NCI-H2196 treated with DMSO at 0.1 percent for 48 hours (cell line): Measurements from ENCODE around the gene UNC79.

Experiments used
- DNase-seq: peaks from one replicate; lab custom pipeline; 2025; ENCODE audit not compliant: unreplicated experiment; lab: John Stamatoyannopoulos, UW

UNC79 gene

DNA sequence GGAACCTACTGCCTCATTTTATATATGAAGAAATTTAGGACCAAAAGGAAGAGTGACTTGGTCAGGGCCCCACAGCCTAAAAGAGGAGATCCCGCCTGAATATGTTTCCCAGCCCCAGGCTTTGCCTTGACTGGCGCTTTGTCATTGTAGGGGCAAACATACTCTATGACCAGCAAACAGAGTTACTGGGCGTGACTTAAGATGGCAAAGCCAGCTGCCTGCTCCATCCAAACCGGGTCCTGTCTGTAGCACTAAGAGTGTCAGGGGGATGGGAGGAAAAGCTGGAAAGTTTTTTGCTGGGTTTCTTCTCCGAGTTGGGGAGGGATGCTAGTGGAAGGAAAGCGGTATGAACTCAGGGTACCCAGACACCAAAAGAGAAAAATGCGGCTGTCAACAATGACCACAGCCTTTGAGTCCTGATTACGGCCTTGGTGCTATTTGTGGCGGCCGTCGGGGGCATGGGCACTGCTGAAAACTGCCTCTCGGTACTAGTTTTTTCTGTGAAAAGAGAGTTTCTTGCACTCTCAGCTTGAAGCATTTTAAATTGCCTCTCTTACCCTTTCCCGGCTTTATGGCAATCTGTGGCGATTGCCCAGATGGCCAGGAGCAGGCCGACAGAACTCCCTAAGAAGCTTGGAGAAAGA, 274.9 kb downstream of the UNC79 start:
- DNase-seq = no peak

DNA sequence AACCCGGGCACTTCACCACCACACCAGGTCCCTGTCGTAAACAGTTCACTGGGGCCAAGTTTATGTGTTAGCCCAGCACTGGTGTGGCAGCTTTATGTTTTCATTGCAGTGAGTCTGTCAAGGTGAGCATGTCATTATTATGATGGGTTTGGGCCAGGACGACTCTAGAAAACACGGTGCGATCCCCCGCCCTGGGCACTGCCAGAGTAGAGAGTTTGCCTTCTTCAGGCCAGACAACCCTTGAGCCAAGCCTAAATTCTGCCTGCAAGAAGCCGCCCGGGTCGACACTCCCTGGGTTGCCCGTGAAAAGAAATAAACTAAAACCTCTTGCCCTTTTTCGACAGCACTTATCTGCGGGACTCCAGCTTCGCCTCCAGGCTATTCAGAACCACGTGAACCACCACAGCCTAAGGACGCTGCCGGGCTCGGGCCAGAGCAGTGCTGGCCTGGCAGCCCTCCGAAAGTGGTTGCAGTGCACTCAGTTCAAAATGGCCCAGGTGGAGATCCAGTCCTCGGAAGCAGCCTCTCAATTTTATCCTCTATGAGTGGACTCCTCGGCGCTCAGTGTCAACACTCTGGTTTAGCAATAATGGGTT, 275.7 kb downstream of the UNC79 start:
- DNase-seq = no peak

DNA sequence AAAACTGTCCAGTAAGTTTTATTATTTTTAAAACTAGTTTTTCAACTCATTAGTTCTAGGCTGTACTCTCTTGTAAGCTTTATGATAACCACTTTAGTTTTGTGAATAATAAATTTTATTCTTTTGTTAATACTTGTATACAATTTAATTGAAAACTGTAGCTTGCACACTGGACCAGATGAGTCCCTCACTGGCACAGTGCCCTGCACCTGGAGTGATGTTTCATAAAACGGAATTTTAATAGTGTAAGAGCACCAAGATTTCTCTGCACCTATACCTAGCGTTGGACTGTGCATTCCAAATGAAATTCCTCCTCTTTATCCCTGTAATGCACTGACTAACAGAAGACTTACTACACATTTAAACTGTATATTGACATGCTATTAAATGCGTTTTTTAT, 276.7 kb downstream of the UNC79 start:
- no peak for DNase-seq

DNA sequence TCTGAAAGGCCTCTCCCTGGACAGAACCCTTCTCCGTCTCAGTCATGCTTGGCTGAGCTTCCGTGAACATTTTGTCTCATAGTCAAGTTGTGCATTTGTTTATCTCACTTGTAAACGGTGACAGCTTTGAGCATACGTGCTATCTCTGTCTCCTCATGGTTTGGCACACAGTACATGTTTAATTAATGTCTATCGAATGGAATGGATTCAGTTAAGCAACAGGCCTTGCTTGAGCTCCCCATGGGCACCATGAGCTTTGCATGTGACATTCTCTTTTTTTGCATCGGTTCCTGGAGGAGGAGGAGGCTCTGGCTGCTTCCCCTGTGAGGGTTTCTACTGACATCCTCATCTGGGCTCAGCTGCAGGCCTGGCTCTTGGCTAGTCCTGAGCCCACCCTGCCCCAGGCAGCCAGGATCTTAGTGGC, 277.6 kb downstream of the UNC79 start:
- no peak for DNase-seq

DNA sequence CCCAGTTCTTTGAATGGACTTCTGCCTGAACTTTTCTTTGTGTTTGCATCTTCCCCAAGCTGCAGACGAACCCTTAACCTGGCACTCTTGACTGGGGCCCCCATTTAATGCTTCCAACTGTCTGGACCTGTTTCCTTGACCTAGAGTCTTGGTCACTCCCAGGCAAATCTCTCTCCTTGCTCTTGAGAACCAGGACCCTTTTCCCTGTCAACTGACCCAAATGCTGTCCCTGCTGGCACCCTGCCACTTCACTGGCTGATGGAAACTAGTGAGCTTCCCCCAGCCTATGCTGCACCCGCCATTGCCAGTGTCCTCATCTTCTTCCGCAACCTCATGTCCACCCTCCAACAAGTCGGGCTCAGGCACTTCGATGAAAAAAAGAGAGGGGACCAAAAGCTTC, 278.1 kb downstream of the UNC79 start:
- no peak for DNase-seq

- DNase-seq = no peak
Measured at GRCh38 chr14:93709249-93709648, 278.5 kb downstream of the UNC79 start.

DNA sequence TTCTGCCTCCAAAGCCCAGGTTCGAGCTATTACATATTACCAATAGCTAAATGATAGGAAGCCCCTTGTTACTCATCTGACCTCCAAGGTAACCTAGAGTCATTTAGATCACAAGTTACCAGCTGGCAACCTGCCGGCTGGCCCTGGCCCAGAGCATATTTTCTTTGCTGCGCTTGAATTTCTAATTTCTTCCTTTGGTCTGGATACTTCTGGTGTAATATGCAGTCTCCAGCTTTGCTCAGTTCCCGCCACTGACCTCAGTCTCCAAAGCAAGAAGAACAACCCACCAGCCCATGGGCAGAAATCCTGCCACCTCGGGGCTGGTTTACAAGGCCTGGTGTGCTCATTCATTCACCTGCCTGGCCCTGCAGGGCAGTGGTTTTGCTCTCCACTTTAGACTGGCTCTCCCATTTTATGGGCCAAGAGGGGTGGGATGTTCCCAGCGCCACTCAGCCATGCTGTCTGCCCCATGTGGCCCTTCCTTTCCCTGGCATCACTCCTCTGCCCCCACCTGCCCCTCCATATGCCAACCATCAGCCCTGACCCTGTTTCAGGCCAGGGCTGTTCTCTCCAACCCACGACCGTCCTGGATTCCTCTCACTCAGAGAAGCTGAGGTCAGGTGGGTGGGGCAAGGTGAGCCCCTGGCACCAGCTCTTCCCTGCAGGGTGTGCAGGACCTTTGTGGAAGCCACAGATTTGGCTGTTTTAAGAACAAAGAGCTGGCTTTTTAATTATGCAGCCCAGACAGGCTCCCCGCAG, 281.5 kb downstream of the UNC79 start:
- no peak for DNase-seq

- no peak for DNase-seq
Measured at GRCh38 chr14:93712838-93713724, 282.3 kb downstream of the UNC79 start.

GRCh38 chr14:93713726-93714405, 283.1 kb downstream of the UNC79 start:
- no peak for DNase-seq

GRCh38 chr14:93714605-93715004, 283.9 kb downstream of the UNC79 start:
- DNase-seq = no peak

DNA sequence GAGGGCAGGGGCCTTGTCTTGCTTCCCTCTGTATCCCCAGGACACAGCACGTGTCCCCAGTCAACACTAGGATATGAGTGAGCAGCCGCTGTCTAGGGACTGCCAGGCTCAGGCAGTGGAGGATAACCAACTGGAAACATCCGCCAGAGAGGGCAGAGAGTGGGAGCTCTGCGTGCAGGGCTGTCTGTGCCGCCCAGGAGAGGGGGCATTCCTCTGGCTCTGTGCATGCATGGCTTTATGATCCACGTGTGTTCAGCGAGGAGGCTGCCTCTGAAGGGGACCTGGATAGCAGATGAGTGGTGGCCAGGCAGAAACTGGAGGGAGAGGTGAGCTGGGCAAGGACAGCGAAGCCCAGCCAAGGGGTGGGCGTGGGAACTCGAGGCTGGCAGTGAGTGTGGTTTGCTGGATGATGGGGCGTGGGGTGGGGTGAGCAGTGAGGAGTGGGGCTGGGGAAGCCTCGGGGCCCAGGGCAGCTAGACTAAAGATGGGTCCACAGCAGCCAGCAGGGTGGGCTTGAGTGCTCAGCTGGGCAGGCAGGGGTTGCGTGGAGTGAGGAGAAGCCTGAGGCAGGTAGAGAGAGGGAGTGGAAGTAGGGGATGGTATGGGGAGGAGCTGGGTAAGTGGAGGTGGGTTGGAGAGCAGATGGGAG, 284.7 kb downstream of the UNC79 start:
- DNase-seq = no peak

DNA sequence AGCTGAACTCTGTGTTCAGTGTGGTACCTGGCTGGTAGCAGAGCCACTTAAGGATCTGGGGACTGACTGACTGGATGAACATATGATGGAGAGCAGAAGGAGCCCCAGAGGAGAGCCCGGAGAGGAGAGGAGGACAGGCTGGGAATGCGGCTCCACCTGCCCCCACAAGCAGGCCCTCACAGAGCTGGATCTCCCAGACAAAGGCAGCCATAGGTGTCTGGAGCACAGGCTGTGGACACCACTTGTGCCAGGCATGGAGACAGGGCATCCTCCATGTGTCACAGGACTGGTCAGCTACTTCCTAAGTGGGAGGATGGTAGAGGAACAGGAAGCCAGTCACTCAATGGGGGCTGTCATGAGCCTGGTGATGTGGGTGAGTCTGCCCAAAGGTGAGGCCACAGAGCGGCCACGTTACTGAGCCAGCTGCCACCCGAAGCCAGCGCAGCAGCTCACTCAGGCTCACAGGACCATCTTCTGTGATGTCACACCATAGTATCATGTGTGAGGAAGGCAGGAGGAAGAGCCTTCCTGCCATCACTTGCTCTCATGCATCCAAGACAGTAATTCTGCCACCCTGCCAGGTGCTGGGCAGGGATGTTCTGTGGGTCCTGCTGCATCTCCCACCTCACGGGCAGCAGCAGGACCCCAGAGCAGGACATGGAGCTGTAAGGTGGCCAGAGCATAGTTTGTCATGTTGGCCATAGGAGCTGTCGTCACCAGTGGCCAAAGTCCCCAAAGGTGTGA, 285.4 kb downstream of the UNC79 start:
- no peak for DNase-seq

- no peak for DNase-seq
Measured at GRCh38 chr14:93716746-93717667, 286.3 kb downstream of the UNC79 start.

DNA sequence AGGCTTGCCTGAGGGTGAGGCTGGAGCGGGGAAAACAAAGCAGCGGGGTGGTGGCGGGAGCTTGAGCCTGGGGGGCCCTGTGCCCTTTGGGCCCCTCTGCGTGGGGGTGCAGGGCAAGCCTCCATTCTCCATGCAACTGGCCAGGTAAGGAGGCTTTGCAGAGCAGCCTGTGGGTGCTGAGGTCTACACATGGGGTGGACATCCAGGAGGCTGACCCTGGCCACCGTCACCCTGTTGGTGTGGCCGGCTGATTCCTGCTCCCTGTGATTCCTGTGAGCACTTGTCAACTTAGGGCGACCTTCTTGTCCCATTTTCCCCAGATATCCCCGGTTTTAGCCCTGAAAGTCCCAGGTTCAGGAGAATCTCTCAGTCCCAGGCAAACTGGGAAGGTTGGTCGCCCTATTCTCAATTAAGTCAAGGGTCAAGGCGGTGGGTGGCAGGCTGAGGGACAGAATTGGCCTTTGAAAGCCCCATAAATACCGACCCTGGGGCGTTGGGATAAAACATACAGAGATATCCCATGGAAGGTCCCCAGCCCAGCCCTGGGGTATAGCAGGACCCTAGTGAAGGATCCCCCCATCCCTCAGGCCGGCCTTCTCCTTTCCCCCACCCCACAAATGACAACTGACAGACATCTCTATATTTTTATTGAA, 287.1 kb downstream of the UNC79 start:
- no peak for DNase-seq

DNA sequence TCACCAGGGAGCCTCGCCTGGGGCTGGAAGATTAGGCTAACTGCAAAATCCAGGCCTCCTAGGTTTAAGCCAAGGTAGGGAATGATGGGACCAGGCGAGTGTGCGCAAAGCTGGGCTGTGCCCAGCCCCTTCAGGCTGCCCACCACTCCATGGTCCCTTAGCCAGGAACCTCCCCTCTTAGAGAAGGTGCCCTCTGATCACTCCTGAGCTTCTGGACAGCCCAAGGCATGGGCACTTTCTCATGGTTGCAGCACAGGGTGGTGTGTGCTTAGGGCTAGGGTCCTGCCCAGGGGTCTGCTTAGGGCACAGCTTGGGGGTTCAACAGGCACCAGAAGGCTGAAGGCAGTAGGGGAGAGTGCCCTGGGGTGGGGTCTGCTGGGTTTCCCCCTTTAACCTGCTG, 288.5 kb downstream of the UNC79 start:
- no peak for DNase-seq

- no peak for DNase-seq
Measured at GRCh38 chr14:93720076-93720815, 289.5 kb downstream of the UNC79 start.

- DNase-seq = no peak
Measured at GRCh38 chr14:93720981-93721483, 290.3 kb downstream of the UNC79 start.
